GM19023 (cell line): ENCODE measurements around the gene LDAH.

Experiments used
- ATAC-seq: cut with Tn5 transposase; IDR thresholded peaks from one replicate; pipeline ENCODE4 v1.9.1; 2021; ENCODE audit warnings: mild to moderate bottlenecking, moderate library complexity; ENCODE audit not compliant: unreplicated experiment

The LDAH gene

GRCh38 chr2:20669562-20670314 is 153.2 kb downstream of the LDAH start:
- ATAC-seq: no peak

- no peak for ATAC-seq
Measured at GRCh38 chr2:20668871-20669475, 153.9 kb downstream of the LDAH start.

DNA sequence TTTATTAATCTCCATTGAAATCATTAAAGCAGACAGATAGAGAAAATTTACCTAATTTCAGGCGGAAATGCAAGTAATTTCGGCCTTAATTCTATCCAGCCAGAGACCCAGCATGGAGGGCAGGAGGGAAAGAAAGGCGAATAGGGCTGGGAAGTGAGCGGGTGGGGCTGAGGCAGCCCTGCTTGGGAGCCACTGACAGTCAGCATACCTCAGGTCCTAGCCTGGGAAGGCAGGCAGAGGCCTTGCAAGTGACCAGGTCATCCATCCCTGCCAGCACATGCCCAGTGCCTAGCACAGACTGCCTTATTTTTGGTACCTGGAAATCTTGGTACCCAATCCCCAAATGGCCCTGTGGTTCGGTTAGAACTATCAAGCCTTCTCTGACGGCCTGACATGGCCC is 154.4 kb downstream of the LDAH start:
- ATAC-seq: no peak

GRCh38 chr2:20667531-20668401 is 155.1 kb downstream of the LDAH start:
- peak; percentile 10 for ATAC-seq

GRCh38 chr2:20667151-20667530 is 155.8 kb downstream of the LDAH start:
- ATAC-seq: peak; percentile 41

DNA sequence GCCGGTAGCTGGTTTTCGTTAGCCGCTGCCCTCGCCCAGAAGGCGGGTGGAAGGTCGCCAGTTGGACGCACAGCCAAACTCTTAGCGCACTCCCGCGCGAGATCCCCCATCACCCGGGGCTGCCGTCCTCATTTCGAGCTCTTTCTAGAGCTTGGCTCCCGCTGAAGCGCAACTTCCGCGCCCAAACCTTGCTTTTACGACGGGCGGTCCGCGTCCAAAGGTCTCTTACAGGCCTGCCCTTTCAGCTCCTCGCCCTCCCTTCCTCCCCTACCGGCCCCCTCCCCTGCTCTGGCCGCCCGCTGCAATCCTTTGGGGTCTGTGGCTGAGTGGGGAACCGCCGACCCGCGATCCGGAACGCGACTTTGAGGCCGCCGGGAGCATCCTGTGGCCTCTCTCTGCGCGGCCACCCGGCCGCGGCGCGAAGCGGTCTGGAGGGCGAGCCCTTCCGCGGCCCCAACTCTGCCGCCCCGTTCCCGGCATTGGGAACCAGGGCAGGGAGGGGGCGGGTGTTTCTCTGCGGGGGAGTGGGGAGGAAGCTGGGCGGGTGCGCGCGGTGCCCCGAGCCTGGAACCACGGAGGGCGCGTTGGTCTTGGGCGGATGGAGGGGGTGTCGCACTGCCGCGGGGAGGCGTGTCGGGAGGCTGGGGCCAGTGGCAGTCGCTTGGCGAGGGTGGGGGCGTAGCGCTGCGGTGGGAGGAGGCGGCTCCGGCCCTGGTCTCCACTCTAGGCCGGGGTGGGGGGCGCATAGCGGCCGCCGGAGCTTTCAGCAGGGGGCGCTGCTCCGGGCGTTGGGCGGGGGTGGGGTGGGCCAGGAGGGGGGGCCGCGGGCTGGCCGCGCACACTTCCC is 156.4 kb downstream of the LDAH start, which contains the start of gene GDF7:
TSS of gene GDF7 (plus strand) at position 841 of the 847 bp plus-strand sequence. CDS start 96 bp downstream, outside the sequence.
- ATAC-seq: peak; percentile 28

DNA sequence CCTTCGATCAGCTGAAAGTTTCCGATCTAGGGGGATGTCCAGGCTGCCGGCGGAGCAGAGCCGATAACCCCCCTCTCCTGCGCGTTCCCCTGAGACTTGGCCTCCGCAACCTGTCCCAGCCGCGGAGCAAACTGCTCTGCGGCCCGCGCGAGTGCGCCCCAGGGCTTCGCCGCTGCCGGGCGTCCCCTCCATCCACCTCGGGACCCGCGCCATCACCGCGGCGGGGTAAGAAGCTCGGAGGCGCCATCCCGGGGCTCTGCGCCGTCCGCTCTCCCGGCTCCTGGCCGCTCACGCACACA is 156.9 kb downstream of the LDAH start:
- peak; percentile 9 for ATAC-seq

- no peak for ATAC-seq
Measured at GRCh38 chr2:20665243-20666004, 157.5 kb downstream of the LDAH start.

GRCh38 chr2:20664431-20665242 is 158.3 kb downstream of the LDAH start:
- no peak for ATAC-seq

DNA sequence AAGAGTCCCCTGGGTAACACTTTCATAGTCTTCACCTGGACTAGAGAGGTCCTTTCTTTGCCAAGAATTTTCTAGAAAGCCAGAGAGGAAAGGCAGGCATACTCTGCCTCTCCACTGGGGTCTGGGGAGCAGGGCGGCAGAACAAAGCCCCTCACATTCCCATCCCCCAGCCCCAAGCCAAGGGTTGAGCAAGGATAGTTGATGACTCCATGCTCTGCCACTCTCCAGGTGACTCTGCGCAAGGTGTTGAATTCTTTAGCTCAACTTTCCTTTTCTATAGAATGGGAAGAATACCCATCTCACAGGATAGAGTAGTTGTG is 158.9 kb downstream of the LDAH start:
- no peak for ATAC-seq

GRCh38 chr2:20663196-20664070 is 159.5 kb downstream of the LDAH start:
- ATAC-seq: no peak

DNA sequence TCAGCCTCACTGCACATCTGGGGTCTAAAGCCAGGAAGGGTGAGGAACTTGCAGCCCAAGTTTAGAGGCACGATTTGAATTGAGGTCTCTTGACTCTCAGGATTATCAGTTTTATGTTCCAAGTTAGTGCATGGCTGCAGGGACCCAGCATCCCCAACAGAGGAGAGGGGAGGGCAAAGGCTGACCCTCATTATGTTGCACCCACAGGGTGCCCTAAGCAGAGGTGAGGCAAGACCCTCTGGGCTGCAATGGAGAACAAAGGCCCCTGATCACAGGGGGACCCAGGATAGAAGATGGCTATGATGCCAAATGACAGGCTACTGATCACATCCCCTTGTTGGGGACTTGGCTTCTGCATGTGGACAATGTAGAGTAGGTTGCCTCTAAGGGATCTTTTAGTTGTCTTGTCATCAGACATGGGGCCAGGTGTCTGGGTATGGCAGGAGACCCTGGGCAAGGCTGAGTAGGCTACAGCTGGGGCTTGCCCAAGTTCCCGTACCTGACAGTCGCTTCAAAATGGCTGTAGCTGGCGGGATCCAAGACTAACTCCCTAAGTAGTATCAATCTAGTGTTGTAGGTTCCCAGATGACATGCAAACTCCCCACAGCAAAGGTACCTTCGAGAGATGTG is 160.5 kb downstream of the LDAH start:
- ATAC-seq: no peak

DNA sequence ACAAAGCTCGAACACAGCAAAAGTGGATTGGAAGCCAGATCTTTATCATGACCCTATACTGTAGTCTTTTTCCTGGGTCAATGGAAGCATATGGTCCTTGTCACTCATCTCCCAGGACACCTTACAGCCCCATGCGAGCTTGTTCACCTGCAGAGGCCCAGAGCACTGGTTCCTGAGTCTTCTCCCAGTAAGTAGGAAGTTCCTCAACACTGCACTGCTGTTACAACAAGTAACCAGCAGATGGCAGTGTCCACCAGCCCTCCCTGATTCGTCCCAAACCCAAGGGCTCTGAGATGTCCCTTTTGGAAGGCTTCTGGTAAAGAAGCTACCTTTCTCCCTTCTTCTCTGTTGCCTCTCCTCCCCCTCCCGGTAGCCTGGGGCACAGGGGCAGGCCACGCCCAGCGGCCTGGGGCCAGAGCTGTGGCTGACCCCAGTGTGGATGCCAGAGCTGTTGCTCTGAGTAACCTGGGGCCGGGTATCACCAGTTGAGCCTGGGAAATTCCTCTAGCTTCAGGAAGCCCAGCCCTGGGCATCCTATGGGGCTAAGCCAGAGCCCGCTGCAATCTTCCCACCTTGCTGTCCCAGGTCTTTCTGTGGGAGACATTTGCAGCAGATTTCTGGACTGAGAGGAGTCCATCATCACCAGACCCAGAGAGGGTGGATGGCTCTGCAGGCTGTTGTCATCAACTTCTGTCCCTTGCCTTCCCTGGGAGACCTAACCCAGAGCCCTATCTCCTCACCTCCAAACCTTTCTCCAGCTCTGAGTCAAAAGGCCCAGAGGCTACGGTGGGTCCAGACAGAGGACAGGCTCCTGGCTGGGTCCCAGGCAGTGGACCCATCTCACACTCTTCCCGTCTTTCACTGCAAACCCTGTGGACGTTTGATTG is 161.2 kb downstream of the LDAH start:
- ATAC-seq: peak; percentile 63

DNA sequence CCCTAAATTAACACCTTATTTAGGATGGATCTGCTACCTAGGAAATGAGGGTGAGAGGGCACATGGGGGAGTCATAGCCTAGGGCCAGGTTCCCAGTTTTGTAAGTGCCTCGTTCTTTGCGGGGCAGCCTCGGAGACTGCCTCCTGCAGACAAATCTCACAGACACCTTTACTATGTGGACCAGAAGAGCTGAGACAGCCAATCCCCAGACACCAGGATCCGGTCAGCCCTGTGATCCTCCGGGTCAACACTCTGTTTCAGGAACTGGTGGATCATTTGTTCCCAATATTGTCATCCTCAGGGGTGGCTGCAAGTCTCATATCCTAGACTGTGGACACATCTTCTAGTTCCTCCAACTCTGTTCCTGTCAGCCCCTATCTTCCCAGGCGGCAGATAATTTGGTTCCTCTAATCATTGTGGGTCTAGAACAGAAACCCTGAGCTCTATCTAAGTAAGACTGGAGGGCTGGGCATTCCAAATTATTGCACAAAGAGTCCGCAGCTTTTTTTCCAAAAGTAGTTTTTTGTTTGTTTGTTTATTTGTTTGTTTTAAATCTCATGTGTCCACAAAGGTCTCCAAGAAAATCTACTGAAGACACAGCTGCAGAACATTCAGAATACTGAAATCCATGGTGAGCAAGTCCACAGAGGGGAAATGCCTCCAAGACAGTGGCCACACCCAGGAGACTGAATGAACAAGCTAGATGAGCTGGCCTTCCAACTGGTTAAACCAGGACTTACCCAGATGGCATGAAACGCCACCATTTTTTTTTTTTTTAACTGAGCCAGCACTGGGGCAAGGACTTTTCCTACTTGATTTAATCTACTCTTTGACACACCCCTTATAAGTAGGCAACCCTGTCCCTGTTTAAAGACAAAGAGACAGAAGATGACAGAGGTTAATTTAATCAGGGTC is 162.1 kb downstream of the LDAH start:
- no peak for ATAC-seq

GRCh38 chr2:20657522-20658235 is 165.2 kb downstream of the LDAH start:
- no peak for ATAC-seq
